ENCODE measurements around the gene SLX4. TPM values are rescaled to one million over a fixed set of nuclear protein-coding genes. Genes with fewer than 3 reads are reported as not detected.

Gene SLX4
- total and polyA plus RNA-seq, 8 donors, result 0.76 to 19.7 (median 6.0) TPM

- Histone ChIP-seq H3K36me3 (peaks cover 8 to 85% (median 49%) of the 10 kb centered on the region in 4 donors), H3K27ac (no peak overlapping the region), H3K4me3 (no peak overlapping the region), H3K4me1 (peaks cover 0 to 2% (median 0%) of the 10 kb centered on the region in 4 donors), H3K27me3 (no peaks in the 10 kb centered on the region), H3K9me3 (peaks cover 0 to 5% (median 2%) of the 10 kb centered on the region in 4 donors)
- no peak for DNase-seq
- intact Hi-C loops (cut with DNase I; ENCODE audit: low total_unique reads), result no loop called here
- WGBS, 5 donors, result 89 to 97% (median 95%) methylated on average over 5 to 19 of the region's 19 CpGs
- no peak for TF ChIP-seq CTCF (IDR thresholded peaks at IDR 0.05)
- no peak for TF ChIP-seq POLR2A (IDR thresholded peaks at IDR 0.05)
- no peak for TF ChIP-seq POLR2AphosphoS5 (IDR thresholded peaks at IDR 0.05)
- no peak for TF ChIP-seq EP300 (IDR thresholded peaks at IDR 0.05)
Measured at GRCh38 chr16:3595521-3596021, 15.8 kb downstream of the SLX4 start.

GRCh38 chr16:3595110-3595486 is 16.3 kb downstream of the SLX4 start:
- WGBS, 5 donors, result 91 to 96% (median 95%) methylated on average over 3 to 11 of the region's 11 CpGs
- H3K27ac ChIP-seq, result no peak overlapping the region
- intact Hi-C loops (cut with DNase I; ENCODE audit: low total_unique reads), result no loop called here
- no peaks in the 10 kb centered on the region for H3K27me3 ChIP-seq
- H3K4me3 ChIP-seq, result no peak overlapping the region
- peaks cover 5 to 85% (median 50%) of the 10 kb centered on the region in 4 donors for H3K36me3 ChIP-seq
- H3K9me3 ChIP-seq, result peaks cover 0 to 4% (median 2%) of the 10 kb centered on the region in 4 donors
- H3K4me1 ChIP-seq, result peaks cover 0 to 7% (median 0%) of the 10 kb centered on the region in 4 donors
- no peak for DNase-seq
- TF ChIP-seq EP300 (IDR thresholded peaks at IDR 0.05) (no peak), CTCF (IDR thresholded peaks at IDR 0.05) (no peak), POLR2AphosphoS5 (IDR thresholded peaks at IDR 0.05) (no peak), POLR2A (IDR thresholded peaks at IDR 0.05) (no peak)

- Histone ChIP-seq H3K27ac (no peak overlapping the region), H3K4me1 (peaks cover 0 to 12% (median 0%) of the 10 kb centered on the region in 4 donors), H3K4me3 (no peak overlapping the region), H3K27me3 (no peaks in the 10 kb centered on the region), H3K36me3 (peaks cover 3 to 85% (median 52%) of the 10 kb centered on the region in 4 donors), H3K9me3 (no peaks in the 10 kb centered on the region)
- 93 to 98% (median 95%) methylated on average over 22 of the region's 22 CpGs for WGBS, 5 donors
- intact Hi-C loops (cut with DNase I; ENCODE audit: low total_unique reads), result no loop called here
- DNase-seq, result no peak
- TF ChIP-seq POLR2A (IDR thresholded peaks at IDR 0.05) (no peak), EP300 (IDR thresholded peaks at IDR 0.05) (no peak)
Measured at GRCh38 chr16:3594316-3595109, 16.9 kb downstream of the SLX4 start.

GRCh38 chr16:3592559-3592958 is 18.8 kb downstream of the SLX4 start:
- H3K27ac ChIP-seq, result no peak overlapping the region
- no peaks in the 10 kb centered on the region for H3K27me3 ChIP-seq
- peaks cover 0 to 12% (median 0%) of the 10 kb centered on the region in 4 donors for H3K4me1 ChIP-seq
- intact Hi-C loops (cut with DNase I; ENCODE audit: low total_unique reads), result no loop called here
- H3K4me3 ChIP-seq, result no peak overlapping the region
- DNase-seq, result no peak
- WGBS, 5 donors, result 90 to 97% (median 95%) methylated on average over 12 of the region's 12 CpGs
- peaks cover 3 to 82% (median 65%) of the 10 kb centered on the region in 4 donors for H3K36me3 ChIP-seq
- no peaks in the 10 kb centered on the region for H3K9me3 ChIP-seq
- TF ChIP-seq POLR2AphosphoS5 (IDR thresholded peaks at IDR 0.05), result no peak
- no peak for TF ChIP-seq EP300 (IDR thresholded peaks at IDR 0.05)
- TF ChIP-seq CTCF (IDR thresholded peaks at IDR 0.05), result no peak
- TF ChIP-seq POLR2A (IDR thresholded peaks at IDR 0.05), result no peak

All from stomach (tissue), 9 donors.